Activated naive CD8-positive, alpha-beta T cell treated with anti-CD3 and anti-CD28 coated beads, Interleukin-2, amount 50 U/mL, for 16 hours (primary cell): Measurements from ENCODE around the gene ADAMTS18.
"Not testable (repeated sequence)": the region's sequence is repeated elsewhere in the genome, so short reads cannot be mapped to it uniquely, and the experiment has no call there.

Experiments
- DNase-seq: peaks from one replicate; pipeline ENCODE4 v3.0.0-alpha.2; 2020; ENCODE audit warnings: low read depth, low spot score

ADAMTS18 gene

GRCh38 chr16:77289331-77289809, 145.5 kb downstream of the ADAMTS18 start:
- DNase-seq: no peak

GRCh38 chr16:77288222-77288621, 146.6 kb downstream of the ADAMTS18 start:
- no peak for DNase-seq

GRCh38 chr16:77285676-77286075, 149.2 kb downstream of the ADAMTS18 start:
- DNase-seq: no peak

GRCh38 chr16:77282345-77282744, 152.5 kb downstream of the ADAMTS18 start:
- DNase-seq: no peak

GRCh38 chr16:77279316-77279715, 155.5 kb downstream of the ADAMTS18 start:
- not testable (repeated sequence) for DNase-seq

GRCh38 chr16:77277571-77277970, 157.3 kb downstream of the ADAMTS18 start:
- no peak for DNase-seq

- DNase-seq: no peak
Measured at GRCh38 chr16:77277141-77277540, 157.7 kb downstream of the ADAMTS18 start.

- no peak for DNase-seq
Measured at GRCh38 chr16:77276661-77277060, 158.2 kb downstream of the ADAMTS18 start.

- DNase-seq: not testable (repeated sequence)
Measured at GRCh38 chr16:77275303-77275702, 159.5 kb downstream of the ADAMTS18 start.

- no peak for DNase-seq
Measured at GRCh38 chr16:77273815-77274214, 161.0 kb downstream of the ADAMTS18 start.

- DNase-seq: no peak
Measured at GRCh38 chr16:77271532-77272426, 163.1 kb downstream of the ADAMTS18 start.

GRCh38 chr16:77266185-77266584, 168.6 kb downstream of the ADAMTS18 start:
- not testable (repeated sequence) for DNase-seq

- DNase-seq: no peak
Measured at GRCh38 chr16:77262971-77263370, 171.9 kb downstream of the ADAMTS18 start.

- DNase-seq: no peak
Measured at GRCh38 chr16:77250400-77250799, 184.4 kb downstream of the ADAMTS18 start.

GRCh38 chr16:77246150-77246549, 188.7 kb downstream of the ADAMTS18 start:
- no peak for DNase-seq

GRCh38 chr16:77242471-77242870, 192.4 kb downstream of the ADAMTS18 start:
- not testable (repeated sequence) for DNase-seq

GRCh38 chr16:77238593-77238992, 196.2 kb downstream of the ADAMTS18 start:
- DNase-seq: no peak

GRCh38 chr16:77236063-77236511, 198.7 kb downstream of the ADAMTS18 start:
- peak; percentile 72 for DNase-seq

- DNase-seq: no peak
Measured at GRCh38 chr16:77234611-77235010, 200.2 kb downstream of the ADAMTS18 start.

- DNase-seq: no peak
Measured at GRCh38 chr16:77233799-77234519, 200.9 kb downstream of the ADAMTS18 start.
